Activated CD4-positive, CD25-positive, alpha-beta regulatory T cell treated with anti-CD3 and anti-CD28 coated beads, Interleukin-2, amount 50 U/mL, for 72 hours (primary cell): ENCODE measurements around the gene ZNF865.

ENCODE experiments used
- DNase-seq: peaks from one replicate; pipeline ENCODE4 v3.0.0; 2021

ZNF865 gene

DNA sequence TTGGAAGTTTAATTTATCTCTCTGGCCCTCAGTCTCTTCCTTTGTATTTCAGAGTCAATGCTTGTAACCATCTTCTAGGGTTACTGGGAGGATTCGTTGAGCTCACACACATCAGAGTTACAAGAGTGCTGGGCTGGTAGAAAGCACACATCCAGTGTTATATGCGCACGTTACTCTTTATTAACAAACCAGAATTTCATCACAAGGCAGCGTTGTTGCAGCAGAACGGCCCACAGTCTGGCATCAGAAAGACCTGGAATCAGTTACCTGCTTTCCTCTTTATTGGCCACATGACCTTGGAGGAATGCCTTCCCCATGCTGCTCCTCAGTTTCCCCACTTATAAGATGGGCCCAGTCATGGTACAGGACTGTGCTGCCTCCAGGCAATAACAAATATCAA is 3.9 kb downstream of the ZNF865 start:
- DNase-seq = no peak

DNA sequence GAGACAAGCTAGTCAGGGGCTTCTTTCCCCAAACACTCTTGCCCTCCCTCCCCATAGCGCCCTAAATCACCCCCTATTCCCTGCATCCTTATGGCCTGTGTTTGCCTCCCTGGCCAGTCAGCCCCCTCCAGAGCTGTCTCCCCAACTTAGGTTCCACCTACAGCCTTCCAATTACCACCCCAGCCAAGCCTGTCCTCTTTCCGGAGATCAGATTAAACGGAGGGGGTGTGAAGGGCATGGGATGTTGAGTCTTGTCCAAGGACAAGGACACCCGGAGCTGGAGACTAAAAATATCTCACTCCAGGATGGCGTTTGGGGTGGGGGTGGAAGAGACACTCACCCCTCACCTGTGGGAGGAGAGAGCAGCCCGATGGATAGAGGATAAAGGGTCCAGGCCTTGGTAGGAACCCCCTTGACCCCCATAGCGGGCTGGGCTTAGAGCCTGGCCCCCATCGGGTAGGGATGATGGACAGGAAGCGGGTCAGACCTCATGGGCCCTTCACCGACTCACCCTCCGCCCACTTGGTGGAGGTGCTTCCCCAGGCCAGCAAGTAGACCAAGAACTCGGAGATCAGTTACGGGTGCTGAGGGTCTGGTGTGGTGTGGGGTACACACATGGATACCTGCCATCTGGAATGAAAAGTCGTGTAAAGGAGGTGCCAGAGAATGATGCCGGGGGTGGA is 6.0 kb downstream of the ZNF865 start:
- DNase-seq = no peak

DNA sequence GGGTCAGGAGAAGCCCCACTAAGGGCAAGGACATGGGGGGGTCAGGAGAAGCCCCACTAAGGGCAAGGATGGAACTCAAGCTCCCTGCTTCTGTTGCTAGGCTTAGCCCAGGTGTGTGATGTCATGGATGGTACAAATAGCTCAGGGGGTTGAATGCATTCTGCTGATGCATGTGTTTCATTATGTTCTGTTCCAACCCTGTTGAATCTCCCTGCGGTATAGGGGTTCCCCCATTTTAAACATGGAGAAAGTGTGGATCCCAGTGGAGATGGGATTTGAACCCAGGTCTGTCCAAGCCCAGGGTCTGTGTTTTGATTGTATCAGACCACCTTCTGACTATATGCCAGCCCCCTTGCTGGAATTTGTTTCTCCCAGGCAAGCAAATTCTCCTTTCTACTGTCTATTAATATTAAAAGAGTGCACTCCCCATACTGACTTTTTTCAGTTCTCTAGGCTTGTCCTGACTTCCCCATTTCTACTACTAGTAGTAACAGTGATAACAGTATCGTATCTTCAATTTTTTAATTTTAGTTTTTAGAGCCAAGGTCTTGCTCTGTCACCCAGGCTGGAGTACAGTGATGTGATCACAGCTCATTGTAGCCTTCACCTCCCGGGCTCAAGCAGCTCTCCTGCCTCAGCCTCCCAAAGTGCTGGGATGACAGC is 6.7 kb downstream of the ZNF865 start:
- no peak for DNase-seq

DNA sequence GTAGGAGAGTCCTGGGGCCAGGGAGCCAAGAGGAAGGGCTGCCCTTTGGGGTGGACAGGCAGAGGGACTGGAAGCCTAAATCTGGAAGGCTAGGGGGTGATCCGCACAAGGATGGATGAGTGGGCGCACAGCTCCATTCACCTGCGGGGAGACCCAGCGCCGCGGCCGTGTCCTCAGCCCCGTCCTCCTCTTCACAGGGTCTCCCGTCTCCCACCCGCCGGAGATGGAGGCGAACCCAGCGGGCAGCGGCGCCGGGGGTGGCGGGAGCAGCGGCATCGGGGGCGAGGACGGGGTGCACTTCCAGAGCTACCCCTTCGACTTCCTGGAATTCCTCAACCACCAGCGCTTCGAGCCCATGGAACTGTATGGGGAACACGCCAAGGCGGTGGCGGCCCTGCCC is 7.9 kb downstream of the ZNF865 start:
- no peak for DNase-seq

DNA sequence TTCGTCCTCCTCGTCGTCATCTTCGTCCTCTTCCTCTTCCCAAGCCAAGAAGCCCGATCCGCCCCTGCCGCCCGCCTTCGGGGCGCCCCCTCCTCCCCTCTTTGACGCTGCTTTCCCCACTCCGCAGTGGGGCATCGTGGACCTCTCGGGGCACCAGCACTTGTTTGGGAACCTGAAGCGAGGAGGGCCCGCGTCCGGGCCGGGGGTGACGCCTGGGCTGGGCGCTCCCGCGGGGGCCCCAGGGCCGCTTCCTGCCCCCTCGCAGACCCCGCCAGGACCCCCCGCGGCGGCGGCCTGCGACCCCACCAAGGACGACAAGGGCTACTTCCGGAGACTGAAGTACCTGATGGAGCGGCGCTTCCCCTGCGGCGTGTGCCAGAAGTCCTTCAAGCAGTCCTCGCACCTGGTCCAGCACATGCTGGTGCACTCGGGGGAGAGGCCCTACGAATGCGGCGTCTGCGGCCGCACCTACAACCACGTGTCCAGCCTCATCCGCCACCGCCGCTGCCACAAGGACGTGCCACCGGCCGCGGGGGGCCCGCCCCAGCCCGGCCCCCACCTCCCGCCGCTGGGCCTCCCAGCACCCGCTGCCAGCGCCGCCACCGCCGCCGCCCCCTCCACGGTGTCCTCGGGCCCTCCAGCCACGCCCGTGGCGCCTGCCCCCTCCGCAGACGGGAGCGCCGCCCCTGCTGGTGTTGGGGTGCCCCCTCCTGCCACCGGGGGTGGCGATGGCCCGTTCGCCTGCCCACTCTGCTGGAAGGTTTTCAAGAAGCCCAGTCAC is 8.7 kb downstream of the ZNF865 start:
- DNase-seq = no peak

DNA sequence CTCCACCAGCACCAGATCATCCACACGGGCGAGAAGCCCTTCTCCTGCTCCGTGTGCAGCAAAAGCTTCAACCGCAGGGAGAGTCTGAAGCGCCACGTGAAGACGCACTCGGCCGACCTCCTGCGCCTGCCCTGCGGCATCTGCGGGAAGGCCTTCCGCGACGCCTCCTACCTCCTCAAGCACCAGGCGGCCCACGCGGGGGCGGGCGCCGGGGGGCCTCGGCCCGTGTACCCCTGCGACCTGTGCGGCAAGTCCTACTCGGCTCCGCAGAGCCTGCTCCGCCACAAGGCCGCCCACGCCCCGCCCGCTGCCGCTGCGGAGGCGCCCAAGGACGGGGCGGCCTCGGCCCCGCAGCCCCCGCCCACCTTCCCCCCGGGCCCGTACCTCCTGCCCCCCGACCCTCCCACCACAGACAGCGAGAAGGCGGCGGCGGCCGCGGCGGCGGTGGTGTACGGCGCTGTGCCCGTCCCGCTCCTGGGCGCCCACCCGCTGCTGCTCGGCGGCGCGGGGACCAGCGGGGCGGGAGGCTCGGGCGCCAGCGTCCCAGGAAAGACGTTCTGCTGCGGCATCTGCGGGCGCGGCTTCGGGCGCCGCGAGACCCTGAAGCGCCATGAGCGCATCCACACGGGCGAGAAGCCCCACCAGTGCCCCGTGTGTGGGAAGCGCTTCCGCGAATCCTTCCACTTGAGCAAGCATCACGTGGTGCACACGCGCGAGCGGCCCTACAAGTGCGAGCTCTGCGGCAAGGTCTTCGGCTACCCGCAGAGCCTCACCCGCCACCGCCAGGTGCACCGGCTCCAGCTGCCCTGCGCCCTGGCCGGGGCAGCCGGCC is 9.5 kb downstream of the ZNF865 start:
- DNase-seq = no peak

DNA sequence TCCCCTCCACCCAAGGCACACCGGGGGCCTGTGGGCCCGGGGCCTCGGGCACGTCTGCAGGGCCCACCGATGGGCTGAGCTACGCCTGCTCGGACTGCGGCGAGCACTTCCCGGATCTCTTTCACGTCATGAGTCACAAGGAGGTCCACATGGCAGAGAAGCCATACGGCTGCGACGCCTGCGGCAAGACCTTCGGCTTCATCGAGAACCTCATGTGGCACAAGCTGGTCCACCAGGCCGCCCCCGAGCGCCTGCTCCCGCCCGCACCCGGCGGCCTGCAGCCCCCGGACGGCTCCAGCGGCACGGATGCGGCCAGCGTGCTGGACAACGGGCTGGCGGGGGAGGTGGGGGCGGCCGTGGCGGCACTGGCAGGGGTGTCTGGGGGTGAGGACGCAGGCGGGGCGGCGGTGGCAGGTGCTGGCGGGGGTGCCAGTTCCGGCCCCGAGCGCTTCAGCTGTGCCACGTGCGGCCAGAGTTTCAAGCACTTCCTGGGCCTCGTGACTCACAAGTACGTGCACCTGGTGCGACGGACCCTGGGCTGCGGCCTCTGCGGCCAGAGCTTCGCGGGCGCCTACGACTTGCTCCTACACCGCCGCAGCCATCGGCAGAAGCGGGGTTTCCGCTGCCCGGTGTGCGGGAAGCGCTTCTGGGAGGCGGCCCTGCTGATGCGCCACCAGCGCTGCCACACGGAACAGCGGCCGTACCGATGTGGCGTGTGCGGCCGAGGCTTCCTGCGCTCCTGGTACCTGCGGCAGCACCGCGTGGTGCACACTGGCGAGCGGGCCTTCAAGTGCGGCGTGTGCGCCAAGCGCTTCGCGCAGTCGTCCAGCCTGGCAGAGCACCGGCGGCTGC is 10.3 kb downstream of the ZNF865 start:
- no peak for DNase-seq

DNA sequence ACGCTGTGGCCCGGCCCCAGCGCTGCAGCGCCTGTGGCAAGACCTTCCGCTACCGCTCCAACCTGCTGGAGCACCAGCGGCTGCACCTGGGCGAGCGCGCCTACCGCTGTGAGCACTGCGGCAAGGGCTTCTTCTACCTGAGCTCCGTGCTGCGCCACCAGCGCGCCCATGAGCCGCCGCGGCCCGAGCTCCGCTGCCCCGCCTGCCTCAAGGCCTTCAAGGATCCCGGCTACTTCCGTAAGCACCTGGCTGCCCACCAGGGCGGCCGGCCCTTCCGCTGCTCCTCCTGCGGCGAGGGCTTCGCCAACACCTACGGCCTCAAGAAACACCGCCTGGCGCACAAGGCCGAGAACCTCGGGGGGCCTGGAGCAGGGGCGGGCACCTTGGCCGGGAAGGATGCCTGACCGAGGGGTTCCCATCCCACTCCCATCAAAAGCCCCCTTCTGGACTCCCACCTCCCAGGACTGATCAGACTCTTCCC is 11.0 kb downstream of the ZNF865 start:
- DNase-seq = no peak

DNA sequence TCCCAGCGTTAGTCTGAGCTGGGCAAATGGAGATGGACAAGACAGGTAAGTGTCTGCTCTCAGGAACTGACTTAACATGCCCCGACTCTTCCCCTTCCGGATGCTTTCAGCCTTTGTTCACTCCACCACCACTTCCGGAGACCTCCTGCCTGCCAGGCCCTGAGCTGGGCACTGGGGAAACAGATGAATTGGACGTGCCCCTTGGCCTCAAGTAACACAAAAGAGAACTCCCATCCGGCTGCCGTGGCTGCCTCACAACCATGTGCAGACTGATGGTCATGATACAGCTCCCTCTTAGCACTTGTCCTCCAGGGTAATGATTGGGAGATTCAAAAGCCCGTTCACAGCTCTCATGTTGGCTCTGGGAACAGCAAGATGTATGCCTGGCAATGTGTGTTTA is 12.0 kb downstream of the ZNF865 start:
- DNase-seq = no peak

DNA sequence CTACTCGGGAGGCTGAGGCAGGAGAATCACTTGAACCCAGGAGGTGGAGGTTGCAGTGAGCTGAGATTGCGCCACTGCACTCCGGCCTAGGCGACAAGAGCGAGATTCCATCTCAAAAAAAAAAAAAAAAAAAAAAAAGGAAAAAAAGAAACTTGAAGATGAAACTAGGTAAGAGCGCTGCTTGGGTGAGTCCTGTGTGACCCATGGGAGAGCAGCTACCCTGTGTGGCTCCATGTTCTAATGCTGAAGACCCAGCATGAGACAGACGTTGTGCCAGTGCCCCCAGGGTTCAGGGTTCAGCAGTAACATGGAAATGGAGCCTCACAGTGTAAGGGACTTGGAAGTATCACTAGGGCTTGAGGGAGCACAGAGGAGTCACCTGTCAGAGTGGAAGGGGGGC is 13.0 kb downstream of the ZNF865 start:
- no peak for DNase-seq

DNA sequence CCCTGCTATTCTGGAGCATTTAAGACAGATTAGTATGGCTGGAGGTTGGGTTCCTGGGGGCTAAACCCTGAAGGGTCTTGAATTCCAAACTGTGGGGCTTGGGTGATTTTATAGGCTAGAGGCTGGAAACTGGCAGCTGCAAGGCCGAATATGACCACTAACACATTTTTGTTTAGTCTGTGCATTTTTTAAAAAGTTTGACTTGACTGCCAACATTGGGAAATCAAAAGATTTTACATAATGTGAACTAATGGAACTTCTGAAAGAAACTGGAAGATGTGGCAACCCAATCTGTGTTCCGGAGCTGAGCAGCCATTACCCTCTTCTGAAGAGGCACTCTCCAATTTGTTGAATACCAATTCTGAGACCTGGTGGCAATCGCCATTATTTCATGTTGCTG is 13.8 kb downstream of the ZNF865 start:
- DNase-seq = no peak

DNA sequence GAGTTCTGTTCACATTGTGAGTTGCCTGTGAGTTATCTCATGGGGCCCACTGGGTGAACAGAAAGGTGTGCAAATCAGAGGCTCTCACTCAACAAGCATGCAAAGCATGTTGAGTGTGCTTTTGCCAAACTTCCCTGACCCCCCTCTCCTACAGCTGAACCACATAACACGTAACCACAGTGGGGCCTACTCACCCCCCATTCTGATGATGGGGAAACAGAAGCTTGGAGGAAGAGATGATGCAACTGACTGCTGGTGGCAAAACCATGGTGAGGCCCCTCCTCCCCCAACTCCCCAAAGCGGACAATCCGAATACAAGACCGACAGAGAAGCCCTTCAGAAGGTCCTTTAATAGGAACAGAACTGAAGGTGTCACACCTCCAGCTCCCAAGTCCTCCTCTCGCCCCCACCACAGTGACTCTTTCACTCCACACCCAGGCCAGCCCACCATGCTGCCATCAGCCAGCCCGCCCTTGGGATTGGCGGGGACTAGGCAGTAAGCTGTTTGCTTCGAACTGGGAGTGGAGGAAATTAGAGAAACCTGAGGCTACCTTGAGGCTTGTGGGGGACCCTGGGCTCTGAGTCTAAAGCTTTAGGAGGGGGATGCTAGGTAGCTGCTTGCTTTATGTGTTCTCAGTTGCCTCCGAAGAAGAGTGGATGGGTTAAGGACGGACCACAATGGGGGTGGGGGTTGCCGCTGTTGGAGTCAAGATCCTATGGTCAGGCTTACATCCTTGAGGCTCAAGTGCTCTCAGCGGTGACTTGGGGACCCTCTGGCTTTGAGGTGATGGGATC is 15.2 kb downstream of the ZNF865 start:
- DNase-seq = no peak

DNA sequence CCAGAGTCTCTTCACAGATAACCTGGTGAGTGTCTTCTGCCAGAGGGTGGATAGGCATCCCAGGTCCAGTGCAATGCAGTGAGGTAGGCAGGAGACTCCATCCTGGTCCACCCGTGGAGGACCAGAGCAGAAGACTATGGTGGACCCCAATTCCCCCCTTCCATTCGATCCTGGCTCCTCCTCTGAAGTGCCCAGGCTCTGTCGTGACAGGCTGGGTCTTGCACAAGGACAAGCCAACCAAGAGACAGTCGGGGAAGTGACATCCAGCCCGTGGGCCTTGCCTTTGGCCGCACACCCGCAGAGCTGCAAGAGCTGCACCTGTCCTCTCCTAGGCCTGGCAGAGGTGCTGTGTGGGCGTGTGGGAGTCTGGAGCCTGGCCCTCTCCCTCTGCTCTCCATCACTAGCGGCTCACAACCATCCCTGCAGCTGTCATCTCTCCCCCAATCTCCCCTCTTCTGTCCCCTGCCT is 15.8 kb downstream of the ZNF865 start:
- no peak for DNase-seq

DNA sequence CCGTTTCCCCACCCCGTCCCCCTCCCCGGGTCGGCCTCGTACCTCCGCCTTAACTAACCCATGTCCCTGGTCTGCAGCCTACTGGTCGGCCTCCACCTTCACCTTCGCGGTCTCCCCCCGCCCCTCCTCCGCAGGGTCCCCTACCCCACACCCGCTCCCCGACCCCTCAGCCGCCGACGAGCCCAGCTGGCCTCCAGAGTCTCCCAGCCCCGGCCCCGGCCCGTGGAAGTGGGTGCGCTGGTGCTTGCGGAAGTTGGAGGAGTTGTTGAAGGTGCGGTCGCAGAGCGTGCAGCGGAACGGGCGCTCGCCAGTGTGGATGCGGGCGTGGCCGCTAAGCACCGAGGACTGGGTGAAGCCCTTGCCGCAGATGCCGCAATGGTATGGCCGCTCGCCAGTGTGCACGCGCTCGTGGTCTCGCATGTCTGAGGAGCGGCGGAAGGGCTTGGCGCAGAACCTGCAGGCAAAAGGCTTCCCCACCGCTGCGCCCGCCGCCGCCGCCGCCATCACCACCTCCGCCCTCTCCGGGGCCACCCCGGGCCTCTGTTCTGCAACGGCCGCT is 16.3 kb downstream of the ZNF865 start:
- no peak for DNase-seq

DNA sequence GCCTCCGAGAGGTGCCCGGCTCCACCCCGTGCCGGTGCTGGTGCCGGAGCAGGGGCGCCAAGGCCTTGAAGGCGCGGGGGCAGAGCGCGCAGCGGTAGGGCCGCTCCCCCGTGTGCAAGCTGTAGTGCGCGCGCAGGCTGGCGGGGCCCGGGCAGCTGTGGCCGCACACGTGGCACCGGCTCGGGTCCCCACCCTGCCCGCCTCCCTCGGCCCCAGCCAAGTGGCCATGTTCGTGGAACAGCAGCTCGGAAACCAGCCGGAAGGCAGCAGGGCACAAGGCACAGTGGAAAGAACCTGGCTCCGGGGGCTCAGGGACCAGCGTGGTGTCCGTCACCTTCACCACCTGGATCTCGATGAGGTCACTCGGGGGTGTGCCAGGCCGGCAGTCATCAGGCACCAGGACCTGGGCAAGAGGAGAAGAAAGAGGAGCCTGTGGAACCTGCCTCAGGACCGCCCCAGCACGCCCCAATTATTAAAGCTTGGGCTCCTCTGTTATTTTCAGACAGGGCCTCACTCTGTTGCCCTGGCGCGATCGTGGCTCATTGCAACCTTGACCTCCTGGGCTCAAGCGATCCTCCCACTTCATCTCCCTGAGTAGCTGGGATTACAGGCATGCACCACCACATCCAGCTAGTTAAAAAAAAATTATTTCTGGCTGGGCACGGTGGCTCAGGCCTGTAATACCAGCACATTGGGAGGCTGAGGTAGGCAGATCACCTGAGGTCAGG is 17.0 kb downstream of the ZNF865 start:
- no peak for DNase-seq

DNA sequence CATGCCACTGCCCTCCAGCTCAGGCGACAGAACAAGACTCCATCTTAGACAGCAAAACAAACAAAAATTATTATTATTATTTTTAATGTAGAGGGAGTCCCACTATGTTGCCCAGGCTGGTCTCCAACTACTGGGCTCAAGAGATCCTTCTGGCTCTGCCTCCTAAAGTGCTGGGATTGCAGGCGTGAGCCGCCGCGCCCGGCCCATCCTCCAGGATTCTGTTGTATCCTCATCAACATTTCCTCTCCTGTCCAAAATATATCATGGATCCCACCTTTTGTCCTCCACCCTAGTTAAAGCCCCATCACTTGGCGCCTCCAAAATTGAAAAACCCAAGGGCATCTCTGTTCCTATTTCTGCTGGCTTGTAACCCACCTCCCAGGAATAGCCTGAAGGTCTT is 17.7 kb downstream of the ZNF865 start:
- no peak for DNase-seq

DNA sequence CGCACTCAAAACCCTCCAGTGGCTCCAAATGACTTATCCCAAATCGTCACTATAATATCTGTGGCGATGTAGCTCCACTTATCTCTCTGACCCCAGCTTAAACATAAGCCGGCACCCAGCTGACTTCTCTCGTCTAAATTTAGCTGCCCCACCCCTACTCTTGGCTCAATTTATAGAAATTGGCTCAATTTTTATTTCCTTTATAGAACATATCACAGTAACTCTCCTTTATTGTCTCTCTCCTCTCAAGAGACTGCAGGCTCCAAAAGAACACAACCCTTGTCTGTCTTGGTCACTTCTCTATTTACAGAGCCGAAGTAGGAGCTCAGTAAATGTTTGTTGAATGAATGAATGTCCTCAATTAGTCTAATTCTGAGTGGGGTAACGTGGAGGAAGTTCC is 18.1 kb downstream of the ZNF865 start:
- no peak for DNase-seq

DNA sequence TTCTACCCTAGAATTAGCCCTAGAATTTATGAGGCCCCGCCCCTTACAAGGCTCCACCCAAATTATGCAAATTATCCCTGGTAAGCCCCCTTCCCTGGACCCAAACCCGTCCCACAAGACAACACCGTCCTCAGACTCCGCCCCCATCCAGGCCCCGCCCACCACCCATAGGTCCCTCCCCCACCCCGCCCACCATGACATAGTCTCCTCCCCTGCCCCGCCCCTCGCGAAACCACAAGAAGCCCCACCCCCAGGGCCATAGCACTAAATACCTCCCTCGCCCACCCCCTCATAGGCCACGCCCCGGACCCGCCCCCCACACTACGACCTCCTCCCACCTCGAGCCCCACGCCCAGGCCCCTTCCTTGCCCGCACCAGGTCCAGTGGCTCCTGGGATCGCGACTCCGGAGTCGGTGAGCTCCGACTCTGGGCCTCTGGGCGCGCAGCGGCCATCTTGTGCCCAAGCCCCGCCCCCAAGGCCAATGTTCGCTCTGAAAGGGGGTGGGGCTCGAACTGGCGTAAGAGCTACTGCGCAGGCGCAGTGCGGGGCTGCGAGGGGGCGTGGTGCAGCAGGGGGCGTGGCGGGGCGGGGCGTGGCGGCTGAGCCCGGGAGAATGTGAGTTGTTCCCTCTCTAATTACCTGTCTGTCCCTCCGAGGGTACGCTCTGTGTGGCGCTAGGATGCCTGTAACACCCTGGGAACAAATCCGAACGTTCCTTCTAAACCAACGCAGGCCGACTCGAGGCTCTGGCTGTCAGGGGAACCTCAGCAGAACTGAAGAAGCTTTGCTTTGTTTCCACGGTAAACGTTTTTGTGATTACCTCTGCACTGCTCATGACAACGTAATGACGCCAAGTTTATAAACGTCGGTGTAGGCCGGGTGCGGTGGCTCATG is 18.9 kb downstream of the ZNF865 start, which contains the start of gene ZNF784:
Gene ZNF784, minus strand, starts transcription at position 458 of the 895 bp plus-strand sequence. Its CDS starts 5 bp downstream, at position 453.
- DNase-seq = peak; percentile 94

DNA sequence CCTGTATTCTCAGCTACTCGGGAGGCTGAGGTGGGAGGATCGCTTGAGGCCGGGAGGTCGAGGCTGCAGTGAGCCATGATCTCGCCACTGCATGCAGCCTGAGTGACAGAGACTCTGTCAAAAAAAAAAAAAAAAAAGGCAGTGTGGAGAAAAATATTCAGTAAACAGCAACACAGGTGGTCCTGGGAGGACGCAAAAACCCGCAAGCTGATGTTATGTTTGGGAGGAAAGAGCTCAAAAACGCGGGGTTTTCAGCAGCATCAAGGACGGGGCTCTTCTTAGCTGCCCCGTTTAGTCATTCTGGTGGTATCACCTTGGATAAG is 19.5 kb downstream of the ZNF865 start:
- DNase-seq = no peak
